Urinary bladder (tissue), 4 donors: Measurements from ENCODE around the gene NUF2. TPM values are rescaled to one million over a fixed set of nuclear protein-coding genes. Genes with fewer than 3 reads are reported as not detected.

Experiments
- DNase-seq: peaks from one replicate; pipeline ENCODE4 v3.0.0-alpha.2; 2015; ENCODE audit errors: extremely low spot score
- H3K27ac ChIP-seq: one replicate; pipeline ENCODE4 v1.5.1; 2013; ENCODE audit warnings: low read depth, mild to moderate bottlenecking, moderate library complexity
- H3K36me3 ChIP-seq: one replicate; pipeline ENCODE4 v1.6.1; 2013; ENCODE audit warnings: mild to moderate bottlenecking, moderate library complexity; ENCODE audit not compliant: insufficient read depth
- H3K4me1 ChIP-seq: one replicate; pipeline ENCODE4 v1.6.1; 2013; ENCODE audit warnings: mild to moderate bottlenecking, moderate library complexity; ENCODE audit not compliant: insufficient read depth
- H3K4me3 ChIP-seq: one replicate; pipeline ENCODE4 v1.5.1; 2013; ENCODE audit warnings: low read depth, low read length
- WGBS: extraction: QIAGEN DNeasy Blood & Tissue Kit; methylation state at CpG from one replicate; pipeline ENCODE4 v1.1.7; 2013; 5-methylcytosine and 5-hydroxymethylcytosine counted together
- polyA plus RNA-seq: library from polyadenylated mRNA; stranded (reverse); fragments of 200-250 nt; gene quantifications from one replicate; pipeline ENCODE4 v1.2.3, GENCODE V29; 2013
- total RNA-seq: library from RNA; depleted of rRNA; stranded (reverse); fragments of >200 nt; gene quantifications from one replicate; pipeline ENCODE4 v1.2.3, GENCODE V29; 2014
- donor health status: healthy with polysubstance abuse.
- donor health status: healthy.

NUF2 gene
- total and polyA plus RNA-seq, 2 donors, result 0.48 to 21.5 TPM

- 90% methylated on average over 5 of the region's 5 CpGs for WGBS
- H3K36me3 ChIP-seq, result no peaks in the 10 kb centered on the region
- no peaks in the 10 kb centered on the region for H3K4me1 ChIP-seq
- H3K4me3 ChIP-seq, result no peak overlapping the region
- no peak for DNase-seq
- no peak overlapping the region for H3K27ac ChIP-seq
Observed at GRCh38 chr1:163399001-163399400, 77.2 kb downstream of the NUF2 start.

GRCh38 chr1:163399976-163400601 lies 78.3 kb downstream of the NUF2 start:
- Histone ChIP-seq H3K27ac (no peak overlapping the region), H3K4me1 (no peaks in the 10 kb centered on the region), H3K4me3 (no peak overlapping the region), H3K36me3 (no peaks in the 10 kb centered on the region)
- no peak for DNase-seq
- WGBS, result 36% methylated on average over 9 of the region's 9 CpGs

GRCh38 chr1:163401211-163401610 lies 79.5 kb downstream of the NUF2 start:
- H3K36me3 ChIP-seq, result no peaks in the 10 kb centered on the region
- DNase-seq, result no peak
- WGBS, result 85% methylated on average over 3 of the region's 3 CpGs
- H3K4me3 ChIP-seq, result no peak overlapping the region
- H3K4me1 ChIP-seq, result no peaks in the 10 kb centered on the region
- H3K27ac ChIP-seq, result no peak overlapping the region

Other genes with a start within 250 kb of the NUF2 start
- gene RGS5, start 119.0 kb upstream of the NUF2 start, total RNA-seq, result 197 TPM
- 179 TPM for gene RGS5, start 119.0 kb upstream of the NUF2 start, polyA plus RNA-seq